HG02678 (cell line): ENCODE results near the gene NPM1.
"Not testable (repeated sequence)": the region's sequence is repeated elsewhere in the genome, so short reads cannot be mapped to it uniquely, and the experiment has no call there.

Experiments used
- ATAC-seq: cut with Tn5 transposase; IDR thresholded peaks from one replicate; pipeline ENCODE4 v1.9.1; 2021; ENCODE audit warnings: mild to moderate bottlenecking, moderate library complexity; ENCODE audit not compliant: unreplicated experiment

Gene NPM1

GRCh38 chr5:171412186-171412585 is 24.5 kb downstream of the NPM1 start:
- no peak for ATAC-seq

GRCh38 chr5:171413153-171413910 is 25.7 kb downstream of the NPM1 start:
- no peak for ATAC-seq

GRCh38 chr5:171413993-171414392 is 26.3 kb downstream of the NPM1 start:
- ATAC-seq = not testable (repeated sequence)

- ATAC-seq = no peak
These were observed 27.6 kb downstream of the NPM1 start for GRCh38 chr5:171415115-171415730.

- no peak for ATAC-seq
These were observed 28.8 kb downstream of the NPM1 start for GRCh38 chr5:171416160-171417049.

GRCh38 chr5:171418316-171418981 is 30.8 kb downstream of the NPM1 start:
- peak; percentile 66 for ATAC-seq

GRCh38 chr5:171418982-171419687 is 31.5 kb downstream of the NPM1 start, which contains the start of gene FGF18:
Gene FGF18, plus strand, starts transcription at chr5:171419647. Its CDS starts 553 bp downstream, at chr5:171420200.
- ATAC-seq = peak; percentile 55

GRCh38 chr5:171419688-171420430 is 32.2 kb downstream of the NPM1 start:
- peak; percentile 22 for ATAC-seq

GRCh38 chr5:171420431-171421241 is 33.0 kb downstream of the NPM1 start:
- no peak for ATAC-seq

GRCh38 chr5:171421331-171422262 is 33.9 kb downstream of the NPM1 start:
- no peak for ATAC-seq

GRCh38 chr5:171422495-171422894 is 34.8 kb downstream of the NPM1 start:
- ATAC-seq = no peak

- ATAC-seq = no peak
These were observed 35.4 kb downstream of the NPM1 start for GRCh38 chr5:171422902-171423663.

- no peak for ATAC-seq
These were observed 37.1 kb downstream of the NPM1 start for GRCh38 chr5:171424726-171425125.

GRCh38 chr5:171425596-171426244 is 38.1 kb downstream of the NPM1 start:
- ATAC-seq = no peak

GRCh38 chr5:171426266-171426665 is 38.6 kb downstream of the NPM1 start:
- no peak for ATAC-seq

- no peak for ATAC-seq
These were observed 39.0 kb downstream of the NPM1 start for GRCh38 chr5:171426680-171427079.
